ENCODE data around the gene MYEOV. TPM values are rescaled to one million over a fixed set of nuclear protein-coding genes. Genes with fewer than 3 reads are reported as not detected.

MYEOV gene
- polyA plus RNA-seq, 3 donors: 0.03 TPM; not detected in 2

DNA sequence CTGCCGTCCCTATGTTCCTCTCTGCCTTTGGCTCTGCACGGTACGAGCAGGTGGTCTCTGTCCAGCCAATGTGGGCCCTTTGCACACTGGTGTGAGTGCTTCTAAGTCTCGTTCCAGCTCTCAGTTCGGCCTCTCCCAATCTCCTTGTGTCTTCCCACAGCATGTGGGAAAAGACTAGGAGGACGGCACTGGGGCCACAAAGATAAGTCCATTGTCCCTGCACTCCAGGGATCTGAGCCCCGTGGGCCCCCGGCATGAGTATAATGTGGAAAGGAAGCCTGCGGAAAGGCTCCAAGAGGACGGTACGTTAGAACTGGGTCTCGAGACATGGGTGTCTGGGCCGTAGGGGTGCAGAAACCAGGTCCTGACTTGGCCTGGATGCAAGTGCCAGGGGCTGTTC, 16.4 kb downstream of the MYEOV start:
- H3K9me3 Mint-ChIP-seq: peaks cover 0 to 3% (median 0%) of the 10 kb centered on the region in 7 donors
- H3K27me3 Mint-ChIP-seq (ENCODE audit: low read depth in 3 of 3): peaks cover 26 to 30% (median 27%) of the 10 kb centered on the region in 3 donors
- Histone ChIP-seq H3K36me3 (replicated peaks in 1 of 2; ENCODE audit: control insufficient read depth in 1 of 2, insufficient read depth in 2 of 2, low read length in 2 of 2) (no peaks in the 10 kb centered on the region), H2AFZ (ENCODE audit: insufficient read depth, low read depth, low read length, poor library complexity, severe bottlenecking) (no peak overlapping the region), H3K9me3 (replicated peaks in 1 of 2; ENCODE audit: control insufficient read depth in 1 of 2, insufficient read depth in 1 of 2, low read length in 2 of 2) (no peaks in the 10 kb centered on the region), H3K27ac (ENCODE audit: low read depth in 1 of 2, low read length in 2 of 2) (no peak overlapping the region), H3K79me2 (ENCODE audit: insufficient read depth, low read length) (no peaks in the 10 kb centered on the region), H3K4me3 (replicated peaks in 1 of 3; ENCODE audit: low read depth in 2 of 3, low read length in 3 of 3) (no peak overlapping the region), H3K27me3 (ENCODE audit: control insufficient read depth in 2 of 2, insufficient read depth in 2 of 2, low read length in 2 of 2) (peaks cover 5 to 14% of the 10 kb centered on the region in 2 donors), H3K9ac (ENCODE audit: insufficient read depth, low read length, poor library complexity, severe bottlenecking) (no peak overlapping the region), H3K4me2 (replicated peaks; ENCODE audit: extremely low read depth, low read length, poor library complexity, severe bottlenecking) (no peak overlapping the region), H3K4me1 (ENCODE audit: control insufficient read depth in 1 of 2, insufficient read depth in 2 of 2, low read length in 2 of 2) (peaks cover 27 to 29% of the 10 kb centered on the region in 2 donors), H4K20me1 (ENCODE audit: insufficient read depth, low read length) (no peaks in the 10 kb centered on the region)
- H3K27ac Mint-ChIP-seq: peak overlapping the region in 1 of 7 donors; percentile 9
- H3K4me3 Mint-ChIP-seq: no peak overlapping the region
- no peak for DNase-seq
- H3K4me1 Mint-ChIP-seq: peaks cover 35% of the 10 kb centered on the region
- H3K36me3 Mint-ChIP-seq: no peaks in the 10 kb centered on the region
- 95% methylated on average over 11 of the region's 13 CpGs for WGBS (ENCODE audit: insufficient coverage)
- TF ChIP-seq CTCF (IDR thresholded peaks at IDR 0.05): no peak
- intact Hi-C loops (cut with micrococcal nuclease): no loop called here

DNA sequence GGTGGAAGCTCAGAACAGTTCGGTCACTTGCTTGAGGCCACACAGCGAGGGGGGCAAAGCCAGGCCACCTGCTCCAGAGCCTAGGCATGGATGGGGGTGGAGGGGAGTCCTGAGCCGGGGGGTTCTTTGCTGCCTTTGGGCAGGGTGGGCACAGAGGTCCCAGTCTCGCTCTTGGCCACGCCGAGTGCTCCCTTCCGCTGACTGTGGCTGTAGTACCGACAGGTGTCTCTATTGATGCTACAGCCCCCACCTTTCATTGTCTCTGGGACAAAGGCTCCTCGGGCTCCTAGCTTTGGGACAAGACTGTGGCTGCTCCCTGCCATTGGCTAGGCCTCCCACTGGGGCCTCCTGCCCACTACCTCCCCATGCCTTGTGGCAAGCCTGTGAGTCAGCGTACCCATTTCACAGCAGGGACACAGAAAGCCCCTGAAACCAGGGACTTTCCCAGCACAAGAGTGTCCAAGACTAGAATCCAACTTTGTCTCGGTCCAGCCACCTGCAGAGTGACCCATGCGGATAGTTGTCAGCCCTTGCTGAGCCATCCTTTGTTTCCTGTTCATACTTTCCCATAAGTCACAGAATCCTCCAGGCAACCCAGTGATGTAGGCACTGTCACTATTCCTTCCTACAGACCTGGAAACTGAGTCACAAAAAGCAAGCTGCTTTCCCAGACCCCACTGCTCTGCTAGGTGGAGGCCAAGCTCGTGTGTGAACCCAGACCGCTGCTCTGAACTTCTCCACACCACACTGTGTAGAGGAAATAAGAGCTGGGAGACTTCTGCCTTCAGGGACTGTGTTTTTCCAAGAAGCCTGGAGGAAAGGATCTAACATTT, 17.2 kb downstream of the MYEOV start:
- Mint-ChIP-seq H3K36me3 (no peaks in the 10 kb centered on the region), H3K27ac (peak overlapping the region in 2 of 7 donors; percentile 25 to 28), H3K4me3 (peak overlapping the region in 1 of 2 donors; percentile 85), H3K9me3 (peaks cover 0 to 3% (median 0%) of the 10 kb centered on the region in 7 donors), H3K27me3 (ENCODE audit: low read depth in 3 of 3) (peaks cover 23 to 30% (median 27%) of the 10 kb centered on the region in 3 donors), H3K4me1 (peaks cover 35% of the 10 kb centered on the region)
- H3K9ac ChIP-seq (ENCODE audit: insufficient read depth, low read length, poor library complexity, severe bottlenecking): no peak overlapping the region
- no peak overlapping the region for H3K27ac ChIP-seq (ENCODE audit: low read depth in 1 of 2, low read length in 2 of 2)
- peaks cover 27 to 29% of the 10 kb centered on the region in 2 donors for H3K4me1 ChIP-seq (ENCODE audit: control insufficient read depth in 1 of 2, insufficient read depth in 2 of 2, low read length in 2 of 2)
- peak in 2 of 3 donors; percentile 12 to 86 for DNase-seq
- 85% methylated on average over 12 of the region's 14 CpGs for WGBS (ENCODE audit: insufficient coverage)
- no peak for TF ChIP-seq CTCF (IDR thresholded peaks at IDR 0.05)
- H3K9me3 ChIP-seq (replicated peaks in 1 of 2; ENCODE audit: control insufficient read depth in 1 of 2, insufficient read depth in 1 of 2, low read length in 2 of 2): no peaks in the 10 kb centered on the region
- H3K4me3 ChIP-seq (replicated peaks in 1 of 3; ENCODE audit: low read depth in 2 of 3, low read length in 3 of 3): peak overlapping the region in 1 of 3 experiments; percentile 53
- H3K79me2 ChIP-seq (ENCODE audit: insufficient read depth, low read length): no peaks in the 10 kb centered on the region
- H3K36me3 ChIP-seq (replicated peaks in 1 of 2; ENCODE audit: control insufficient read depth in 1 of 2, insufficient read depth in 2 of 2, low read length in 2 of 2): no peaks in the 10 kb centered on the region
- no peaks in the 10 kb centered on the region for H4K20me1 ChIP-seq (ENCODE audit: insufficient read depth, low read length)
- H3K27me3 ChIP-seq (ENCODE audit: control insufficient read depth in 2 of 2, insufficient read depth in 2 of 2, low read length in 2 of 2): peaks cover 5 to 14% of the 10 kb centered on the region in 2 donors
- H2AFZ ChIP-seq (ENCODE audit: insufficient read depth, low read depth, low read length, poor library complexity, severe bottlenecking): no peak overlapping the region
- peak overlapping the region; percentile 56 for H3K4me2 ChIP-seq (replicated peaks; ENCODE audit: extremely low read depth, low read length, poor library complexity, severe bottlenecking)
- intact Hi-C loops (cut with micrococcal nuclease): no loop called here
